Tongue (tissue), 2 donors: ENCODE measurements around the gene RCOR2. TPM values are rescaled to one million over a fixed set of nuclear protein-coding genes. Genes with fewer than 3 reads are reported as not detected.
"Not testable (repeated sequence)": the region's sequence is repeated elsewhere in the genome, so short reads cannot be mapped to it uniquely, and the experiment has no call there.

Experiments
- DNase-seq: peaks from one replicate; pipeline ENCODE4 v3.0.0-alpha.2; 2015
- total RNA-seq: library from RNA; depleted of rRNA; stranded (reverse); fragments of >200 nt; gene quantifications from one replicate; pipeline ENCODE4 v1.2.3, GENCODE V29; 2014

The RCOR2 gene
- total RNA-seq = 3.0 TPM

DNA sequence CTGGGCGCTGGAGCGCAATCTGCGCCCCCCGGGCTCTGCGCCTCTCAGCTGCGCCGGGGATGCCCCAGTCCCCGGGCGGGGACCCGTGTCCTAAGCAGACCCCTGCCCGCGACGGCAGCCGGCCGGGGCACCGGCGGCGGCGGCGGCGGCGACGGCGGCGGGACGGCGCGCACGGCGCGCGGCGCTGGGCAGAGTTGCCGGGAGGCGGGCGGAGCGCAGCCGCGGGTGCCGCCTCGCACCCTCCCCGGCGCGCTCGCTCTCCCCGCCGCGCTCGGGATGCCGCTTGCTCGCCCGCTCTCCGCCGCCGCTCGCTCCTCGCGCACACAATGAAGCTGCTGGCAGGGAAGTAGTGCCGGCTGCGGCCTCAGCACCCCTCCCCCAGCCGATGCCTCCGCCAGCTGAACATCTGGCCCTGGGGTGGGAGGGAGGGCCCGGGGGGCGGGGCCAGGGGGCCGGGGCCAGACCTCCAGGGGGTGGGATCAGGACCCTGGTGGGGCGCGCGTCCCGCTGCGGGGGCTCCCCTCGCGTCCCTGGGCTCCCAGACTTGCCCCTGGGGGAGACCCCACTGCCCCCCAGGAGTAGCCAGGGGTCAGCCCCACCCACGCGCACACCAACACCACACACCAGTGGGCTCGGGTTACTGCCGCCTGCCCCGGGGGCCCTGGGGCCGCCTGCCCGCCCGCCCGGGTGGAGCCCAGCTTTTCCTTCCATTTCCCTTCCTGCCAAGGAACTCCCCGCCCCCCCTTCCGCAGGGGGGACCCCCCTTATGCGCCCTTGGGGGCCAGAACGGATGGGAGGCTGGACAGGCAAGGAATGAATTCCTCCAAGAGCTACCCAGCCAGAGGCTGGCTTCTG, at the start of gene RCOR2:
TSS of gene RCOR2 (minus strand) at position 328 of the 855 bp plus-strand sequence. CDS start 708 bp downstream, outside the sequence.
- DNase-seq = peak; percentile 93

DNA sequence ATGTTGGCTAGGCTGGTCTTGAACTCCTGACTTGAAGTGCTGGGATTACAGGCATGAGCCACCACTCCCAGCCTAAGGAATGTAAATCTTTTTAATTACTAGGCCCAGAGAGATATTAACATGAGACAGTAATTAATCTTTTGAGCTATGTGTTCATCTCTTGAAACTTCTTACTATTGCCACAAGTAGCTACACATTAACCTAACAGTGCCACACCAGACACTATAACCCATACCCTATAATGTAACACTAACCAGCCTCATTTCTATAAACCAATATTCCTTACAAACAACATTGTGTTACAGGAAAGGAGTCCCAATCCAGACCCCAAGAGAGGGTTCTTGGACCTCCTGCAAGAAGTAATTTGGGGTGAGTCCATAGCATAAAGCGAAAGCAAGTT, 49.5 kb upstream of the RCOR2 start:
- DNase-seq = no peak

DNA sequence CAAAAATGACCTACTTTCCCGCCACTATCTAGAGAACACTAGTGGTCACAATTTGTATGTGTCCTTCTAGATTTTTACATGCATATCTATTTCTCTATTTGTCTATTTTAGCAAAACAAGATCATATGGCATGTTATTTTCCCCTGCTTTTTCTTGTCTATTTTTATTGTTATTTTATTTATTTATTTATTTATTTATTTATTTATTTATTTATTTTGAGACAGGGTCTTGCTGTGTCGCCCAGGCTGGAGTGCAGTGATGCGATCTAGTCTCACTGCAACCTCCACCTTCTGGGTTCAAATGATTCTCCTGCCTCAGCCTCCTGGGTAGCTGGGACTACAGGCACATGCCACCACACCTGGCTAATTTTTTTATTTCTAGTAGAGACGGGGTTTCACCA, 46.9 kb upstream of the RCOR2 start:
- DNase-seq = not testable (repeated sequence)

DNA sequence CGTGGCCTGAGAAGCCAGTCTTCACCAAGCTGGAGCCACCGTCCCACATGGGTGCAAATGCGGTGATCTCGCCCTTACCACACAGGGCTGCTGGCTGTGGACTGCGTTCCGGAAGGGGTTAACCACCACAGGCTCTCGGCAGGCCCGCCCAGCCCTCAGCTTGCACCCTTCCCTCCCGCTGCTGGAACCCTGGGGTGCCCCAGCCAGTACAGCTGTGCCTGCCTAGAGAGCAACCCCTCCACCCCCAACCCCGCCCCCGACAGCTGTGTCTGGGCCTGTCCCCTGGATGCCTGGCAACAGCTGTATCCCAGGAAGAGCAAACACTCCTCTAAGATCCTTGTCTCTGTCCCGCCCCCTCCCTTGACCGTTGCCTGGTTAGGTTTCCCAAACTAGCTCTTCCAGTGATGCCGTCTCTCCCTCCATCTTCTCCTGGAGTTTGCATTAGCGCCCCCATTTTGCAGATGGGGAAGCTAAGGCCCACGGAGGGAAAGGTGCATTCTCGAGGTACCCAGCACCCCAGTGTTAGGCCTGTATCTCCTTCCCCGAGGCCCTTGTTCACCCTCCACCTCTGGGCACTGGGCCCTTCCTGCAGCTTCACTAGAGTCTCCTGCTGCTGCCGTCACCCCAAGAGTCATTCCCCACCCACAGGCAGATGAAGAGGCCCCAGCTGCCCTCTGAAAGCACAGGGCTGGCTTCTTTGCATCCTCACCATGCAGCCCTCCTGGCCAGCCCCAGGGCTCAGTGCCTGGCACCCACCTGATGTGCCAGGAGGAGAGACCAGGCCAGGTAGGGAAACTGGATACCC, 44.8 kb upstream of the RCOR2 start:
- DNase-seq = peak; percentile 96

DNA sequence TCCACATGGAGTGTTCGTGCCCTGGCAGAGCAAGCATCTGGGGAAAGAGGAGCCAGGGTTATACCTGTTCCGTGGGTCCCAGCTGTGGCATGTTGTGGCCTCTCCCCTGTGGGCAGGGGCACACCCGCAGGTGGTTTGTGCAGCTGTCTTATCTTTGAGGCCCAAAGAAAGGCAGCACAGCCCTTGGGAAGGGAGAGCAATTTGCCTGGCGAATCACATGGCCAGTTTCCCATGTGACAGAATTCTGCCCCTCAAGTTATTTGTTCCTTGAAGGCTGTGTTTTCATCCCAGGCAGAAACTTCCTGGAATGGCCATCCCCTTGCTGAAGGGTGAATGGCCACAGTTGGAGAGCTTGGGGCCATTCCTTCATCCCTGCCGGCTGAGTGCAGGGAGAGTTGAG, 41.0 kb upstream of the RCOR2 start:
- DNase-seq = no peak

DNA sequence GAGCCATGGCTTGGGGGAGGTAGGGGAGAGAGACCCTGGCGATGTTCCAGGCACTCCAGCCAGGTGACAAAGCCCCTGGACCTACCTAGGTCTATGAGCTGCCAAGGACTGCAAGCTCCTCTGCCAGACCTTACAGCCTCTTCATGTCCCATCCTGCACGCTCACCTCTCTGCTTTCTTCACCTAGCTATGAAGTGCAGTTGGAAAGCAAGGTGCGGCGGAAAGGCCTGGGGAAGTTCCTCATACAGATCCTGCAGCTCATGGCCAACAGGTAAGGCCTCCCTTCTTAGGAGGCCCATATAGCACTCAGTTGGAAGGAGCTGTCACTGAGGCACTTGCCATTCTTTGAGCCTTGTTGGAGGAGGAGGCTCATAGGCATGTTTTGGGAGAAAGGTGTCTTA, 35.6 kb upstream of the RCOR2 start:
- no peak for DNase-seq

DNA sequence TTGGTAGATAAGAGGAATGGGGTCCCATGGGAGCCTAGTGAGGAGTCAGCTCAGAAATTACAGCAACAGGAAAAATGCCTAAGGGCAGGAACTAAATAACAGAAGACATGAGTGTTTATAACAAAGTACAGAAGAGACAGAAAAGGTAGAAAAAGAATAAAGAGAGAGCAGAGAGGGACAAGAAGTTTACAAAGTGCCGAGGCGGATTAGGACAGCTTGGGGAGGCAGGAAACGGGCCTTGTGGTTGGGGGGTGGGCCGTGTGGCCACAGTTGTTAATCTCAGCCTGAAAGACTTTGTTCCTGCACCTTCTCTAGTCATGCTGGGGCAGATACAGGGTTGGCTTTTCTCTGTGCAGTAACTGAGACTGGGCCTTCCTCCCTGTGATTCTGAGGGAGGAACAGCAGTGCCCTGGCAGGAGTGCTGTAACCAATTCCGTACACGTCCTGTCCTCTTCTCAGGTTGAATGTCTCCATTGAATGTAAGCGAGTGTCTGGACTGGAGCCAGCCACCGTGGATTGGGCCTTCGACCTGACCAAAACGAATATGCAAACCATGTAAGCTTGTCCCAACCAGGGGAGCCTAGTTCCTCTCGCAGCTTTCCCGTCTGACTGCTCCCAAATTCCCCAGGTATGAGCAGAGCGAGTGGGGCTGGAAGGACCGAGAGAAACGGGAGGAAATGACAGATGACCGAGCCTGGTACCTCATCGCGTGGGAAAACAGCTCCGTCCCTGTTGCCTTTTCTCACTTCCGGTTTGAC, 35.0 kb upstream of the RCOR2 start:
- no peak for DNase-seq

DNA sequence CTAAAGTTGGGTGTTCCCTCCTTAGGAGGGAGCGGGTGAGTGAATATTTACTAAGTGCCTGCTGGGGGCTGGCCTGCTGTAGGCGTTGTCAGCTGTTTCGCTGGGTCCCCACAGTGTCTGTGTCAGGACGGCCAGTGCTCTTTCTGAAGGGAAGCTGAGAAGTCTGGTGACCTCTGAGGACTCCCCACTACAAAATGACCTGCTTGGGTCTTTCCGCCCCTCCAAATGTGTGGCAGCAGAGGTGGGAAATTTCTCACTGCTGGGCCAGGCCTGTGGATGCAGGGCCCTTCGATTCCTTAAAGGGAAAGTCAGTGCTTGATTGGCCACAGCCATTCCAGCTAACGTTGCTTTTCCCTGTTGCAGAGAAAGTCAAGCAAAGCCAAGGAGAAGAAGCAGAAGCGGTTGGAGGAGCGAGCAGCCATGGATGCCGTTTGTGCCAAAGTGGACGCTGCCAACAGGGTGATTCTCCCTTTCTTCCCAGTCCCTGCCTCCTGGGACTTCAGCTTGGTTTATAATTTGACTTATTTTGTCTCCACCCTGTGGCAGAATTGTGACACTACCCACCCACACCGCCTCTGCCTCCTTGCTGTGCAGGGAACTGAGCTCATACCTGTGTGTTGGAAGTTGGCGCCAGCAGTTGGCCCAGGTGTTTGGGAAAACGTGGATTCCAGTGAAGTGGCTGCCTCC, 28.7 kb upstream of the RCOR2 start:
- peak; percentile 85 for DNase-seq

DNA sequence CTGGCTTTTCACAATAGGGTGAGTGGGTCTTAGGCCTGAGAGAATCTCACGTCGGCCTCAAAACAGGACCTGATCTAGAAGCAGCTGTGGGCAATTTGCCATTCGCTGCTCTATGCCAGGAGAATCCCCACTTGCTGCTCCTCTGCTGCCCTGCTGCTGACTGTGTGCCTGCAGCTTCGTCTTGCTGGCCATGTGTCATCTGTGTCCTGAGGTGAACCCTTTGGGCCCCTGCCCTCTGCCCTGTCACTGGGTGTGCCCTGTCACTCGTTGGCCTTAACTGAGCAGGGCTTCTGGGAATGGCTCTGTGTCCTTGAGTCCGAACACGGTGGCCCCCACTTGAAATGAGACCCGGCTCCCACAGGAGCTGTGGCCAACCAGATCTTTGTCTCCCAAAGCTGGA, 28.0 kb upstream of the RCOR2 start:
- DNase-seq = peak; percentile 83

DNA sequence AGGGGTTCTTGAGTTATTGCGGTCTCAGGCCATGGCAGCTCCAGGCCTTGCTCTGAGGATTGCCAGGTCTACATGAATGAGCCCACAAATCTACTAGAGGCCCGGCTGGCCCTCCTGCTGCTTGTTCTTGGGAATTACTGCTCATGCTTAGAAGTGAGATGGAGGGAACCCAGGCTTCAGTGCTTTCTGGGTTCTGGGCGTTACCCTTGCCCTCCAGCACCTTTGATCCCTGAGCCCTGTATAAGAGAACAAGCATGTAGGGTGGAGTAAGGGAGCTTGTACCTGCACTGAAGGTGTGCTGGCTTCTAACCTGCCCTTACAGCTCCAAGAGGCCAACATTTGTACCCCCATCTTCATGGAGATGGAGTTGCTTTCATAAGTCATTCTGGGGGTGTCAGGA, 25.8 kb upstream of the RCOR2 start:
- DNase-seq = no peak

DNA sequence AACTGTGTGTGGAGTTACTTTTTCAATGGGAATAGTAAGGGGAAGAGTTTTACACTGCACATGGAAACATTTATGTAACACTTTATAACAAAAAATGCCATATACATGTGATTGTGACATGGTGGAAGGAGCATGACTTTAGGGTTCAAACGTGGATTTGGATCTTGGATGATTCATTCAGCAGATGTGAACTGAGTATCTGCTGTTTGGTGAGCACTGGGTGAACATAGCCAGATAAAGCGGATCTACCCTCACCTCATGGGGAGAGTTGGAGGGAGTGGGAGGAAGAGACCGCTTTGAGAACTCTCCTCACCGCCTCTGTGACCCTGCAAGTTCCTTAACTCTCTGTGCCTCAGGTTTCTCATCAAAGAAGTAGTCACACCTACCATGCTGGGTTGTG, 24.9 kb upstream of the RCOR2 start:
- DNase-seq = no peak

DNA sequence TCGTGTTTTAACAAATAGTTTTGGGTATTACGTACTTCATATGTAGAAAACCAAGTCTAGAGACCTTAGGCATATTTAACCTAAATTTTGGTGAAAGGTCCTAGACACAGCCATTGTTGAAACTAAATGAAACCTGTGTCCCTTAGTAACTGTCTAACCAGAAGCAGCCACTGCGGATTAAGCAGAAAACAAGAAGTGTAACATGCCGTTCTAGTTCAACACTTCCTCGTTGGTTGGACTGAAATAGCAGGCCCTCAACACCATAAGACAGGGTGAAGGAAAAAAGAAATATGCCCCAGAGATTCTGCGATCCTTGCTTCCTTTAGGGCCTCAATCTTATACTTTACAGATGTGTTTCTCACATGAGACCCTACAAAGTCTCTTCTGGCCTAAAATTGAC, 23.8 kb upstream of the RCOR2 start:
- no peak for DNase-seq

DNA sequence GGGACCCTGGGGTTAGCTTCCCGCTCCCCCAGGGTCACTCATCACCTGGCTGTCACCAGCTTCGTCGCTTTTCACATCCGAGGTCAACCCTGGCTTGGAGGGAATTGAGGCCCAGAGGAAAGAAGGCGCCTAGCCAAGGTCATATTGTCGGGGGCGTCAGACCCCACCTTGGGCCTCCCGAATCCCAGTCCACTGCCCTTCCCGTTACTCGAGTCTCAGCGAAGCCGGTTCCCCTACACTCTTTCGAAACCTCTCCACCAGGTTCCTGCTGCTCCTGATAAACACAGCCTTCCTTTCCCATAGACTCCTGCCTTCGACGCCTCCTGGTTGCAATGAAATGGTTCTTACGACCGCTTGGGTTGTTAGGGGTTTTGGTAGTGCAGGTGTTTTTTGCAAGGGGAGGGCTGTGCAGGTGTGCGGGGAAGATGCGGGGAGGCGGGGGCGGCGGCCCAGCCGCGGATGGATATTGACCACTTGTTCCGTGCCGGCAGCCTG, 22.5 kb upstream of the RCOR2 start:
- peak; percentile 33 for DNase-seq

DNA sequence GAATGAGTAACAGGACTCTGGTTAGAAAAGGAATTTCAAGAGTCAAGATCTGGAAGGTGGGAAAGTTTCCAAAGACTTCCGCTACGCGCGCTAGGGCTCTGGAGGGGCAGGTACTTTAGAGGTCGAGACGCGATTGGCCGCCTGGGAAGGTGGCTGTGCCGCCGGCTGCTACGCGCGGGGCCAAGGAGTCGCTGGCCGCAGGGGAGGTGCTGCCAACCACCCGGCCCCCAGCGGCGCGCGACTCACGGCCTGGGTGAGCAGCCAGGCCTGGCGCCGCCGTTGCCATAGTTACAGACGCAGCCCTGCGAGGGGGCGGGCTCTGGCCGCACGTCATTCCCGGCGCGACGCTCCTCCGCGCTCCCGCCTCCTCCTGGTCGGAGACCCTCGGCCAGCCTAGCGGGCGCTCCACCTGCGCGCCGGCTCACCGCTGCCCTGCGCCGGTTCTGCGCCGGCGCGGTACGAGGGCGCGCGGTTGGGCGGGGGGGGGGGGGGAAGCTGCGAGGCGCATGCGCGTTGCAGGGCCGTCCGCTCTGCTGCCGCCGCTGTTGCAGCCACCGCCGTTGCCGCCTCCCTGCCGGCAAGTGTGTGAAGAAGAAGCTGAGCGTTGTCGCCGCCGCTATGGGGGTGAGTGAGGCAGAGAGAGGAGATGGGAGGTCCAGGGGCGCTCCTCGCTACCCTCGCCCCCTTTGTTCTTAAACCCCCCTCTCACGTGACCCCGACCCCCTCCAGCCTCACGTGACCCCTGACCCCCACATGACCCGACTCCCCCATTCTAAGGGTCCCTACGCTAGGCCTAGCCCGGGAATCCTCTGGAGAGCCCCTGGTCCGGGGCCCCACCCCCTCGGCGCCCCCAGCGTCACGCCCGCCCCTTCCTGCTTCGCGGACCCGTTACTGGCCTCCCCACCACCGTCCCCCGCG, 21.8 kb upstream of the RCOR2 start, which contains the start of gene NAA40:
TSS of gene NAA40 (plus strand) at position 524 of the 918 bp plus-strand sequence. CDS start at position 619, 95 bp downstream.
- DNase-seq = peak; percentile 97

DNA sequence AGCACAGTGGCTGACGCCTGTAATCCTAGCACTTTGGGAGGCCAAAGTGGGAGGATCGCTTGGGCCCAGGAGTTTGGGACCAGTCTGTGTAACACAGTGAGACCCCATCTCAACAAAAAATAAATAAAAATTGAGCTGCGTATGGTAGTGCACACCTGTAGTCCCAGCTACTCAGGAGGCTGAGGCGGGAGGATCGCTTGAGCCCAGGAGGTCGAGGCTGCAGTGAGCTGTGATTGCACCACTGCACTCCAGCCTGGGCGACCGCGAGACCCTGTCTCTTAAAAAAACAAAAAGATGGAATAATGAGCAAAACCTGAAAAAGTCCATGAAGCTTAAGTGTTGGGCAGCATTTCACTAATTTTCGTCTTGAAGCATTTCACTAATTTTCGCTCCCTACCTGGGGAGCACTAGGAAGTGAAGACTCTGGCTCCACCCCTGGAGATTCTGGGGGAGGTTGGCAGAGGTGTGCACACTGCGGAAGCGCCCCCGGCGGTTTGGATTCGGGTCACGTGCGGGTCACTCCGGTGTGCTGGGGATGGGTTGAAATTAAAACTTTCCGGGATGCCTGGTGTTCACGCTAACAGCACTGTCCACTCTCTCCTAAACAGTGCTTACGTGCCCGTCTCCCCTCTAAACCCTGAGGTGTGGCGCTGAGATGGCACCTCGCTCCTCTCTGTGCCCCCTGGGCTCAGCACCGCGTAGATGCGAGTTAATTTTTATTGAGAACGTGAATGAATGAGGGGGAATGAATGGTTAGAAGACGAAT, 20.9 kb upstream of the RCOR2 start:
- no peak for DNase-seq

DNA sequence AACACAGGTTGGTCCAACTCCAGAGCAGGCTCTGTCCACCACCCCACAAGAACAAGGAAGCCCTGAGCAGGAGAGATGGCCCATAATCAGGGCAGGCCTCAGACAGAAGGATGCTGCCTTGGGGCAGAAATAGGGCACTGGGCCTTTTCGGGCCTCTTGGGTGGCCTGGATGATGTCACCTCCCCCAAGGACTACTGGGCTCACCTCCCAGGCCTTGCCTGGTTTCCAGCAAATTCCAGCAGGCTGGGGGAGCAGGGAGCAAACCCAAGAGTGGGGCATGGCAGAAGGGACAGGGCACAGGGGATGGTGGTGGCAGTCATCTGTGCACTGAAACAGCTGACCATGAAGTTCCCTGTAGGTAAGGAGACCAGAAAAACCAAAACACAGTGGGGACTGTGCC, 16.5 kb upstream of the RCOR2 start:
- DNase-seq = no peak

DNA sequence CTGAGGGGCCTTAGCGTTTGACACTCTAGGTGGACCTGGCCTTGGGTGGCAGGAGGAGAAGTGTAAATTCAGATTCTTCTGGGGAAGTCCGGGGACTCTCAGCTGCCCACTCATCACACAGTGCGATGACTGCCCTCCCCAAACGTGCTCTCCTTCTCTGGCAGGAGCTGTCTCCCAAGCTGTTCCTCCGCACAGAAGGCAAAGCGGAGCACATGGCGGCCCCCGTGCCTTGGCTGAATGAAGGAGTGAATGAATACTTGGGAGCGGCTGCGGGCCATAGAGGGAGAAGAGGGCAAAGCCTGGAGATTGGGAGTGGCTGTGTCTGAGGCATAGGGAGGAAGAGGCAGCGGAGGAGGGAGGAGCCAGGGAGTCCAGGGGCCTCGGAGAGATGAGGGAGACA, 14.9 kb upstream of the RCOR2 start:
- no peak for DNase-seq

DNA sequence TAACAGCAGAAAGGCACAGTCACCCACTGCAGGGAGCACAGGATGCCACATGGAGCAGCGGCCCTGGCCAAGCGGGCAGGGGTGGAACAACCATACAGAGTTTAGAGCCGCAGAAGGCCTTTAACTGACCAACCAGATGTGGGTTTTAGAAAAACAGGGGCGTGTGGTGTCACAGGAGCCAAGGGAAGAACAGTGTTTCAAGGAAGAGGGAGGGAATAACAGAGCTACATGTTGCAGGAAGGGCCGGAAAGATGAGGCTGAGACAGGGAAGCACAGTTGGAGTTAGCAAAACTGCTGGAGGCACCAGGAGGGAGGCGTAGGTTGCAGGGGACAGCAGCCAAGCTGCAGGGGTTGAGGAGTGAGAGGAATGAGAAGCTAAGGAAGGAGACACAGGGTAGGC, 14.1 kb upstream of the RCOR2 start:
- peak; percentile 38 for DNase-seq

DNA sequence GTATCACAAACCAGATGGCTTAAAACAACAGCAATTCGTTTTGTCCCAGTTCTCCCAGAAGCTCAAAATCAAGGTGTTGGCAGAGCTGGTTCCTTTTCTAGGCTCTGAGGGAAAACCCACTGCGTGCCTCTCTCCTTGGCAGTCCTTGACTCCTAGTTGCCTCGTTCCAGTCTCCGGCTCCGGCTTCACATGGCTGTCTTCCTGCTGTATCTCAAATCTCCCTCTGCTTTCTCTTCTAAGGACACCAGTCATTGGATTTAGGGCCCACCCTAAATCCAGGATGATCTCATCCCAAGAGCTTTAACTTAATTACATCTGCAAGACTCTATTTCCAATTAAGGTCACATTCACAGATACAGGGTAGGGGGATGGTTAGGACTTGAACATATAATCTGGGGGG, 12.7 kb upstream of the RCOR2 start:
- DNase-seq = no peak

DNA sequence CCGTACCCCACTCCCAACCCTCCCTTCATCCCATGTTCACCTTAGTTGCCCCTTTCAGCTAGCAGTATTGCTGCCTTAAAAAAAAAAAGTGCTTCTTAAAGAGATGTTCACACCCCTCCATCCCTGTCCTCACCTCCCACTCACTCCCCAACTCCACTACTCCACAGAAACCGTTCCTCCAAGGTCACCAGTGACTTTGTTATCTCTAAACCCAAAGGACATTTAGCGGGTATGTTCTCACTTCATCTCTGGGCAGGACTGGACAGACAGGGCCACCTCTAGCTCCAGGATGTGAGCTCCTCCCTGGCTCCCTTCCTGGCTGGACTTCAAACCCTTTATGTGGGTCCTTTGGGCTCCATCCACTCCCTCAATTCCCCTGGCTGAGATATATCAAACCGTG, 6.4 kb upstream of the RCOR2 start:
- no peak for DNase-seq
